Measurements from ENCODE around the gene ARHGDIA.
"Not testable (repeated sequence)": the region's sequence is repeated elsewhere in the genome, so short reads cannot be mapped to it uniquely, and the experiment has no call there.

The ARHGDIA gene

GRCh38 chr17:81842725-81843504 is 28.2 kb downstream of the ARHGDIA start:
- DNase-seq (ENCODE audit: low read depth): no peak

- DNase-seq (ENCODE audit: low read depth): no peak
These were observed 28.8 kb downstream of the ARHGDIA start for GRCh38 chr17:81842378-81842724.

GRCh38 chr17:81841866-81842265 is 29.3 kb downstream of the ARHGDIA start:
- DNase-seq (ENCODE audit: low read depth): no peak

- no peak for DNase-seq (ENCODE audit: low read depth)
These were observed 30.0 kb downstream of the ARHGDIA start for GRCh38 chr17:81840826-81841778.

GRCh38 chr17:81840059-81840458 is 31.1 kb downstream of the ARHGDIA start:
- not testable (repeated sequence) for DNase-seq (ENCODE audit: low read depth)

- no peak for DNase-seq (ENCODE audit: low read depth)
These were observed 31.8 kb downstream of the ARHGDIA start for GRCh38 chr17:81839301-81839700.

- DNase-seq (ENCODE audit: low read depth): no peak
These were observed 32.3 kb downstream of the ARHGDIA start for GRCh38 chr17:81838753-81839255.

- no peak for DNase-seq (ENCODE audit: low read depth)
These were observed 33.5 kb downstream of the ARHGDIA start for GRCh38 chr17:81837641-81838040.

- no peak for DNase-seq (ENCODE audit: low read depth)
These were observed 36.3 kb downstream of the ARHGDIA start, which contains the start of gene PPP1R27 for GRCh38 chr17:81834831-81835267. Gene PPP1R27, minus strand, starts transcription at chr17:81835050. Its CDS starts 97 bp downstream, at chr17:81834953.

GRCh38 chr17:81833921-81834830 is 37.0 kb downstream of the ARHGDIA start:
- no peak for DNase-seq (ENCODE audit: low read depth)

- DNase-seq (ENCODE audit: low read depth): peak; percentile 94
These were observed 37.8 kb downstream of the ARHGDIA start, which contains the start of gene MCRIP1 for GRCh38 chr17:81833160-81833920. Gene MCRIP1, minus strand, starts transcription at chr17:81833291. Its CDS starts 8,785 bp downstream, at chr17:81824506.

GRCh38 chr17:81832608-81833159 is 38.5 kb downstream of the ARHGDIA start:
- peak; percentile 22 for DNase-seq (ENCODE audit: low read depth)

GRCh38 chr17:81831957-81832607 is 39.1 kb downstream of the ARHGDIA start:
- peak; percentile 31 for DNase-seq (ENCODE audit: low read depth)

- DNase-seq (ENCODE audit: low read depth): no peak
These were observed 39.6 kb downstream of the ARHGDIA start for GRCh38 chr17:81831563-81831956.

- no peak for DNase-seq (ENCODE audit: low read depth)
These were observed 41.3 kb downstream of the ARHGDIA start for GRCh38 chr17:81829858-81830257.

GRCh38 chr17:81828656-81829055 is 42.5 kb downstream of the ARHGDIA start:
- DNase-seq (ENCODE audit: low read depth): no peak

GRCh38 chr17:81825841-81826466 is 45.2 kb downstream of the ARHGDIA start:
- no peak for DNase-seq (ENCODE audit: low read depth)

- no peak for DNase-seq (ENCODE audit: low read depth)
These were observed 46.5 kb downstream of the ARHGDIA start for GRCh38 chr17:81824595-81824994.

- no peak for DNase-seq (ENCODE audit: low read depth)
These were observed 47.2 kb downstream of the ARHGDIA start for GRCh38 chr17:81823820-81824550.

All from stimulated activated CD4-positive, alpha-beta T cell treated with anti-CD3 and anti-CD28 coated beads, Interleukin-2, amount 100 ng/mL, for 4 hours (primary cell).